ENCODE results near the gene SYAP1.
"Not testable (repeated sequence)": the region's sequence is repeated elsewhere in the genome, so short reads cannot be mapped to it uniquely, and the experiment has no call there.

- TF ChIP-seq CTCF, POLR2A (IDR thresholded peaks at IDR 0.05): not testable (repeated sequence)
These were observed 42.1 kb downstream of the SYAP1 start for GRCh38 chrX:16761500-16761899.
